IPS DF 6.9 (cell line): ENCODE results near the gene MAP3K9.
A peak's percentile ranks its signal among the peaks of the same experiment; 100 is the strongest.

Experiments used
- DNase-seq: peaks from one replicate; pipeline ENCODE4 v3.0.0-alpha.2; 2013; ENCODE audit warnings: low read depth, low spot score
- H3K27ac ChIP-seq: one replicate; pipeline ENCODE4 v1.5.1; 2013; ENCODE audit warnings: low read length, control low read depth
- H3K27me3 ChIP-seq: 2 replicates; pipeline ENCODE4 v1.6.1; 2013; ENCODE audit warnings: mild to moderate bottlenecking, low read length; ENCODE audit not compliant: control insufficient read depth, insufficient read depth
- H3K36me3 ChIP-seq: 2 replicates; pipeline ENCODE4 v1.6.1; 2013; ENCODE audit warnings: low read length; ENCODE audit not compliant: control insufficient read depth, insufficient read depth
- H3K4me1 ChIP-seq: 2 replicates; pipeline ENCODE4 v1.6.1; 2013; ENCODE audit warnings: low read length; ENCODE audit not compliant: control insufficient read depth, insufficient read depth
- H3K4me3 ChIP-seq: 2 replicates; pipeline ENCODE4 v1.5.1; 2013; ENCODE audit warnings: mild to moderate bottlenecking, low read length
- H3K9me3 ChIP-seq: 2 replicates; pipeline ENCODE4 v1.6.1; 2013; ENCODE audit warnings: low read length, inconsistent platforms; ENCODE audit not compliant: control insufficient read depth, insufficient read depth
- WGBS: extraction: QIAGEN DNeasy Blood & Tissue Kit; methylation state at CpG from one replicate; pipeline ENCODE4 v1.1.7; 2013; ENCODE audit warnings: mixed read lengths, missing lambda C conversion rate; ENCODE audit not compliant: insufficient read length, insufficient coverage; 5-methylcytosine and 5-hydroxymethylcytosine counted together

The MAP3K9 gene

DNA sequence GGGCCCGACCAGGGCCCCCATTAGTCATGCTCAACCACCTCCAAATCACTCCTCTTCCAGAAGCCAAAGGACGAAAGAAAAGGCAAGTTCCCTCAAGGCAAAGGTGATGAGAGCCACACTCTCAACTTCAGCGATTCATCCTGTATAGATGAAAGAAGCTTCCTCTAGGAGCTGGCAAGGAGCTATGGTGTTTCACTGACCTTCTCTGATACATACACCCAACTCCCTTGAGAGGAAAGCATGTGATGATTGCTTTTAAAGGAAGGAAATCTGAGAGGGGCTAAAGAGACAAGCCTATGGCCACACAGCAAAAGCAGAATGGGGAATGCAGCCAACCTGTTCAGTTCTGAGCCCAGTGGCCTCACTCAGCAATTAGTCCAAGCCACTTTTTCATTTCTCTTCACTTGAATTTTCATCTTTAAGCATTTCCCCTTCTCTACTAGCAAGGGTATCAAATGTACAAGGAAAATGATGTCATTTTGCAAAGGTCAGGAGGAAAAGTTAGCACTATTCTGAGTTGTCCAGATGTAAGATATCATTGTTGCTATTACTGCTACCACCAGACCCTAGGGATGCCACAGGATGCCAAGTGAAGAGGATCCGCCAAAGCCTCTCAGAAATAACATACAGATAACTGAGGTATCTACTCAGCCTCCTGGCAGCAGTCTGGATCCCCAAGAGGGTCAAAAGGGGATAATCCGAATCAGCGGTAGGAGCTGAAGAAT, 82.5 kb downstream of the MAP3K9 start:
- no CpG with 5 or more reads among the region's 6 CpGs for WGBS
- Histone ChIP-seq H3K4me3 (no peak overlapping the region), H3K36me3 (peaks cover 10% of the 10 kb centered on the region), H3K9me3 (no peaks in the 10 kb centered on the region), H3K27ac (no peak overlapping the region), H3K4me1 (no peaks in the 10 kb centered on the region), H3K27me3 (no peaks in the 10 kb centered on the region)
- DNase-seq, result no peak

DNA sequence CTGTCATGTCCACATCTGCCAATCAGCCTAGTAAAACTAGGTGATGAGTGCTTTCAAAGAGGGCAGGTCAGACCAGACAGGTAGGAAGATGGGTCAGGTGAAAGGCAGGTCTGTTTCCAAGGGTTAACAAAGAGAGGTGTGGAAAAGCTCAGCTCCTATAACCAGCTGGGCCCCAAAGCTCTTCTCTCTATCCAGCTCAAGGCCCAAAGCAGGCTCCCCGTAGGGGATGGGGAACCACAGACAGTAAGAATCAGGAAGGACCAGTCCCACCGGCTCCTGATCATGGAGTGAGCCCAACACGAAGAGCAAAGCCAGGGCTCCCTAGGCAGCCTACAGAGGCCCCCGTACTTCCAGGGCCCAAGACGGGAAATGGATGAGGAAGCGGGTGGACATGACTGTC, 84.4 kb downstream of the MAP3K9 start:
- Histone ChIP-seq H3K36me3 (peaks cover 2% of the 10 kb centered on the region), H3K4me1 (no peaks in the 10 kb centered on the region), H3K9me3 (no peaks in the 10 kb centered on the region), H3K4me3 (no peak overlapping the region), H3K27ac (no peak overlapping the region), H3K27me3 (no peaks in the 10 kb centered on the region)
- no peak for DNase-seq
- no CpG with 5 or more reads among the region's 6 CpGs for WGBS

DNA sequence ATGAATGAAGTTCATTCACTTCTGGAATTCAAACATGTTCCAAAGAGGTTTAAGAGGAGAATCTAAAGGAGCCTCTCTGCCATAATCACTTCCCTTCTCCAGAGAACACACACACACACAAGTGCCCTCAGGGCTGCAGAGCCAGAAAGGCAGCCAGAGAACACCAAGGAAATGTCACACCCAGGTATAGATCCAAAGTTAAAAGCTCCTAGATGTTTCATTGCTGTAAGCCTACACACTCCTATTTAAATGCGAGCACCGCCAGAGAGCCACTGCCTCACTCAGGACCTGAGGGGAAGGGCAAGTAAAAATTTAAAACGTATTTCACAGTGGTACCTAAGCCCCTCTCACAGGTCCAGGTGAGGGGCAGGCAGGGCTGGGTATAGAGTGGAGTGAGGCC, 85.2 kb downstream of the MAP3K9 start:
- no peak for DNase-seq
- no CpG with 5 or more reads among the region's 3 CpGs for WGBS
- Histone ChIP-seq H3K27me3 (no peaks in the 10 kb centered on the region), H3K4me1 (no peaks in the 10 kb centered on the region), H3K27ac (no peak overlapping the region), H3K9me3 (no peaks in the 10 kb centered on the region), H3K4me3 (no peak overlapping the region), H3K36me3 (no peaks in the 10 kb centered on the region; the same call in none of the 2 replicates)

DNA sequence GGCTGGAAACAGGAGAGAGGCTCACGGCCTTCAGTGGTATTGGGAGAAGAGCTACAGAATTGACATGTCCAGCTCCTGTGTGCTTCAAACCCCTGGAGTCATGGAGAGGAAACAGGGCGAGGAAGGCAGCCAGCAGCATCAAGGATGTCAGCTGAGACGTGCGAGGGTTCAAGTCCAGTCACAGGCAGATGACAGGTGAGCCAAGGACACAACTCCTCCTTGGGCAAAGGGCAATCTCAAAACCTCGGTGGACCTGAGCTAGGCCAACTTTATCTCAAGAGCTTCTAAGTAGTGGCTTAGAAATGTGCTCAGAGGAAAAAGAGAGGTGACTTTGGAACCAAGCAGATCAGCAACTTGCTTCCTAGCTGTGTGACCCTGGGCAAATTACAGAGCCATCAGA, 86.0 kb downstream of the MAP3K9 start:
- no peak overlapping the region for H3K27ac ChIP-seq
- no peaks in the 10 kb centered on the region for H3K27me3 ChIP-seq
- no peaks in the 10 kb centered on the region for H3K4me1 ChIP-seq
- no CpG with 5 or more reads among the region's 5 CpGs for WGBS
- H3K4me3 ChIP-seq, result no peak overlapping the region
- H3K36me3 ChIP-seq, result no peaks in the 10 kb centered on the region; the same call in none of the 2 replicates
- no peaks in the 10 kb centered on the region for H3K9me3 ChIP-seq
- DNase-seq, result no peak

DNA sequence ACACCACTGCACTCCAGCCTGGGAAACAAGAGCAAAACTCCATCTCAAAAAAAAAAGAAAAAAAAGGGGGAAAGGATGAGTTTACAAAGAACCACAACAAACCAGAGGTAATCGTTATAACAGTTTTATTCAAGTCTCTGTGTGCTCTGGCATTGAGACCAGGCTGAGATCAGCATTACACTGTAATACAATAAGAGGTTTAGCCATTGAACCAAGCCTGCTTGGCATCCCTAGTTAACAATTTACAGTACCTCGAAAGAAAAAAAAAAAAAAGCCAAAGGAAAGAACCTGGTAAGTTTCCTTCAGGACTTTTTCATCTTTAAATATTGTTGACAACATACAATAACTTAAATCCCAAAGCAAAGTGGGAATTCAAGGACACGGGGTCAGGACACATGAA, 86.9 kb downstream of the MAP3K9 start:
- no peaks in the 10 kb centered on the region; the same call in none of the 2 replicates for H3K36me3 ChIP-seq
- H3K27me3 ChIP-seq, result no peaks in the 10 kb centered on the region
- H3K9me3 ChIP-seq, result no peaks in the 10 kb centered on the region
- H3K27ac ChIP-seq, result no peak overlapping the region
- no peak overlapping the region for H3K4me3 ChIP-seq
- no CpG with 5 or more reads among the region's 3 CpGs for WGBS
- no peaks in the 10 kb centered on the region for H3K4me1 ChIP-seq
- no peak for DNase-seq

DNA sequence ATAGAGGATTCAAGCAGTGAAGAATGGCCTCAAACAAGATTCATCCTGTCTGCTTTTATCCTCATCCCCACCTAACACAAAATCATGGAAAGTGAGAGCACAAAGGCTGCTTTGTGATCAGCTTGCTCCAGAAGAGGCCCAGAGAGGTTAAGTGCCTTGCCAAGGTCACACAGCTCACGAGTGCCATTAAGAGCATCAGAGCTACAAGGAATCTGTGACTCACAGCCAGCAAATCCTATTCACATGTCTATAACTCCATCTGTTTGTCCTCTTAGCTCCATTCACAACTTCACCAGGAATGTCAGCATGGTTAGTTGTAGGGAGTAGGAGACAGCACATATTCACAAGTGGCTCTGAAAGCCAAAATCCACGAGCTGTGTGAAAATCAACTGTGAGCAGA, 87.8 kb downstream of the MAP3K9 start:
- Histone ChIP-seq H3K4me1 (no peaks in the 10 kb centered on the region), H3K27ac (no peak overlapping the region), H3K4me3 (no peak overlapping the region), H3K36me3 (no peaks in the 10 kb centered on the region; the same call in none of the 2 replicates), H3K9me3 (no peaks in the 10 kb centered on the region), H3K27me3 (no peaks in the 10 kb centered on the region)
- DNase-seq, result no peak
- WGBS, result no CpG with 5 or more reads among the region's 2 CpGs

DNA sequence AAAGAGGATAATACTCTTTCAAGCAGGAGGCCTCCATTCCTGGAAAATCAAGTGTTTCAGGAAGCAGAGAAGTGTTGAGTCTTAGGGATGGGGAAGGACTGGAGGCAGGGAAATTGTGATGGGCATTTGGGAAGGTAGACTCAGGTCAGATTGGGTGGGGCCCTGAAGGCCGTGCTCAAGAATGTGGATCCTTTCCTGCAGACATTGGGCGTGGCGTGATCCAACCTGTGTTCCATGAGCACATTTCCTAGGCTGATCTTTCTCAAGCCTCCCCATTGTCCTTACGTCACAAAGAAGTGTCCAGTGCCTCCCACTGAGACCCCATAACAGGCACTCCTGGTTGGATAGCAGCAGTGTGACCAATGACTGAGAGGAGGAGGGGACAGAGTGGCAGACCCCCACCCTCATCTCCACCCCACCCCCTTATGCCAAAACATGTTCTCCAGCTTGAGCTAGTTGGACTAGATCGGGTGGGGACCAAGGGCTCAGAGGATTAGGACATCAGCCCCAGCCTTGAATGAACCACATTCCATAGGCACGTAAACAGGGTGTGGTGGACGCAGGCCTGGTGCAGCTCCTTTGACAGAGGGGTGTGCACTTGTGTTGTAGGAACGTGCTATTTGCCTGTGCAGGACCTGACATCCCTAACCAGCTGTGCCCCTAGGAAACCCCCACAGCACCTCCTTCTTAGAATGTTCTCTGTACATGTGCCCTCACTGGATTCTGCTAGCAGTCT, 90.8 kb downstream of the MAP3K9 start:
- WGBS, result no CpG with 5 or more reads among the region's 8 CpGs
- no peak for DNase-seq
- no peaks in the 10 kb centered on the region for H3K27me3 ChIP-seq
- no peak overlapping the region for H3K4me3 ChIP-seq
- no peaks in the 10 kb centered on the region for H3K36me3 ChIP-seq
- no peaks in the 10 kb centered on the region for H3K9me3 ChIP-seq
- H3K4me1 ChIP-seq, result peaks cover 1% of the 10 kb centered on the region; the same call in 1 of the 2 replicates
- H3K27ac ChIP-seq, result no peak overlapping the region

DNA sequence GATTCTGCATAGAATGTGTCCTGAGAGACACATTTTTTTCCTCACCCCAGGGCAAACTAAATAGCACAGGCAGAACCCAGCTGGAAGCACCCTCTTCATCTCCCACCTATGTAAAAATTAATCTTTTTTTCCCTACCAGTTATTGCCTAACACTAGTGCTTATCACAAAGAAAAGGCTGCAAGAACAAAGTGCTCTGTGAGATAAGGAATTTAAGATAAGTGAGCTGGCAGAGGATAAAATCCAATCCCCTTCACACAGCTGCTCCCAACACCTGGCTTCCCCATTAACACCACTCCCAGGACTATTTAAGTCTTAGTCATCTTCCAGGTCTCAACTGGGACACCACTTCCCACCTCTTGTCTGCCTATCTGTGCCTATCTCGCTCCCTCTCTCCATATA, 92.4 kb downstream of the MAP3K9 start:
- H3K36me3 ChIP-seq, result no peaks in the 10 kb centered on the region
- DNase-seq, result no peak
- H3K4me1 ChIP-seq, result peaks cover 3% of the 10 kb centered on the region; the same call in 1 of the 2 replicates
- no peaks in the 10 kb centered on the region for H3K27me3 ChIP-seq
- H3K9me3 ChIP-seq, result no peaks in the 10 kb centered on the region
- no CpG with 5 or more reads among the region's 1 CpG for WGBS
- no peak overlapping the region for H3K27ac ChIP-seq
- no peak overlapping the region for H3K4me3 ChIP-seq

DNA sequence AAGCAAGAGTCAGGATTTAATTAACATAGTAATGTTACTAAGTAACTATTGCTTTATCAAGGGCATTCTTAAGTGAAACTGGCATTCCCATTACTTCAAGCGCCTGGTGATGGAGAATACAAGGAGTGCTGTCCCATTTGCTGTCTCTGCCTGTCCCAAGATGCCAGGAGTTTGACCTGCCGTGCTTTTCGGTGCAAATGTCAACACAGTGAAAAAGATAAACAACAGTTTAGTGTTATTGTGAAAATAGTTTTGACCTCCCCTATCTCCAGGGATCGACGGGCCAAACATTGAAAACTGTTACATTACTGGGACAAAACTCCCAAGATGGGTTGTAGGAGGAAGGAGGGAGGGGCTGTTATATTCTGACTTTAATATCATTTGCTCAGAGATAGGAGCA, 92.8 kb downstream of the MAP3K9 start:
- Histone ChIP-seq H3K4me1 (peaks cover 6% of the 10 kb centered on the region; the same call in 1 of the 2 replicates), H3K36me3 (no peaks in the 10 kb centered on the region), H3K9me3 (no peaks in the 10 kb centered on the region), H3K27me3 (no peaks in the 10 kb centered on the region), H3K27ac (no peak overlapping the region), H3K4me3 (no peak overlapping the region)
- no peak for DNase-seq
- WGBS, result no CpG with 5 or more reads among the region's 5 CpGs

DNA sequence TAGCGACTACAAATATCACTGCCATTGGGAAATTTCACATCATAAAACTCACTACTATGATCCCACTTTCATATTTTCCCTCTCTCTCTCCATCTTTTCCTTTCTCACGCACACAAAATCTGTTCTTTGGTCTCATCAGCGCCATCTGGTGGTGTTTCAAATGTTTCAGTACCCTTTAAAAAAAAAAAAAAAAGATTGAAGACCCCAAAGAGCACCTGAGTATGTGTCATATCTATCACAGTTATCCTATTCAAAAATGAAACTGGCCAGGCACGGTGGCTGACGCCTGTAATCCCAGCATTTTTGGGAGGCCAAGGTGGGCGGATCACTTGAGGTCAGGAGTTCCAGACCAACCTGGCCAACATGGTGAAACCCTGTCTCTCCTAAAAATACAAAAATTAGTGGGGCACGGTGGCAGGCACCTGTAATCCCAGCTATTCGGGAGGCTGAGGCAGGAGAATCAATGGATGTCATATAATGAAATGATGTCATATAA, 95.2 kb downstream of the MAP3K9 start:
- peak; percentile 78 for DNase-seq
- H3K27me3 ChIP-seq, result no peaks in the 10 kb centered on the region
- WGBS, result 100% methylated on average over 1 of the region's 8 CpGs

More for the DNA sequence above, 95.2 kb downstream of the MAP3K9 start:
- Histone ChIP-seq H3K27ac (no peak overlapping the region), H3K36me3 (no peaks in the 10 kb centered on the region), H3K4me1 (peaks cover 11% of the 10 kb centered on the region; the same call in 1 of the 2 replicates), H3K9me3 (no peaks in the 10 kb centered on the region), H3K4me3 (no peak overlapping the region)
